ENCODE results near the gene MALSU1.

- TF ChIP-seq CTCF (IDR thresholded peaks at IDR 0.05) (peak in 2 of 6 experiments; percentile 22 to 34), POLR2A (IDR thresholded peaks at IDR 0.05) (no peak)
These were observed 58.3 kb downstream of the MALSU1 start for GRCh38 chr7:23357190-23358093.
